ENCODE measurements around the gene VPS52. TPM values are rescaled to one million over a fixed set of nuclear protein-coding genes. Genes with fewer than 3 reads are reported as not detected.

The VPS52 gene
- total RNA-seq, 1 experiment from 2014 or later, result 58.2 TPM

DNA sequence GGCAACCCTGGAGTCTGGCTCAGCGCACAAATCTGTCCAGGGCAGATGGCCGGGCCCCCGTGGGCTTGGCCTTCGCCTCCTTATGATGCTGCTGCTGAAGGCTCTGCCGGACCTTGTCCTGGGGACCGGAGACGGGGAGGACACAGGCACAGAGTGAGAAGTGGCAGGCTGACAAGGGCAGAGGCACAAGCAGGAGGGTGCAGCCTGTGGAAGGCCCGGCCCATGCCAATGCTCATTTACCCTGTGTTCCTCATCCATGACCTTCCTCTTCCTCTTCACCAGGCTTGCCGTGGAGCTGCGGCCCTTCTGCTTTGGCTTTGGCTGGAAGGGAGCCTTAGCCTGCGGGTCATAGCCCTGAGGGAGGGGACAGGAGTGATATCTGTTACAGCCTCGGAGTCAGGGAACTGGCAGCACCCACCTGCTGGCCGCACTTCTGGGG, 7.6 kb upstream of the VPS52 start:
- peaks cover 22% of the 10 kb centered on the region for H3K79me2 ChIP-seq (ENCODE audit: insufficient read depth, low read length)
- no peak overlapping the region for H3K9ac ChIP-seq (ENCODE audit: low read length)
- H3K9me3 ChIP-seq (ENCODE audit: control insufficient read depth in 1 of 2, insufficient read depth in 1 of 2, low read depth in 1 of 2, low read length in 2 of 2), result no peaks in the 10 kb centered on the region
- H3K36me3 ChIP-seq (ENCODE audit: control insufficient read depth in 1 of 2, insufficient read depth in 2 of 2, low read length in 2 of 2), result peaks cover 24 to 49% of the 10 kb centered on the region in 2 experiments; a peak in 3 of 4 replicates
- intact Hi-C loops (cut with micrococcal nuclease), result no loop called here
- RAD21 ChIA-PET (ENCODE audit: low non-redundant PET in 1 of 2, low total read pairs in 2 of 2, uncharacterized antibody in 2 of 2, unreplicated experiment in 2 of 2), result interaction anchor here in 1 of 2 experiments (0.6 kb wide), 1 partner anchor 147 kb away, joined by 3 read pairs; no protein-coding TSS in a partner anchor
- H3K4me2 ChIP-seq (ENCODE audit: low read length), result no peak overlapping the region
- peaks cover 35 to 53% of the 10 kb centered on the region in 2 experiments for H3K4me1 ChIP-seq (ENCODE audit: control insufficient read depth in 1 of 2, insufficient read depth in 2 of 2, low read length in 2 of 2)
- no peak for ATAC-seq
- CTCF ChIA-PET, result interaction anchor here (1.2 to 1.3 kb wide), 2 partner anchors 10 to 128 kb away, joined by 3 to 5 read pairs; partner anchors contain the start of genes PFDN6 and WDR46
- BruUV-seq (replicated peaks), result no TSS peak
- H3K4me3 ChIP-seq (replicated peaks in 1 of 2; ENCODE audit: low read depth in 1 of 2, low read length in 2 of 2), result no peak overlapping the region
- no peak for TF ChIP-seq YY1 (IDR thresholded peaks at IDR 0.05; ENCODE audit: extremely low read depth, insufficient replicate concordance, low read depth, low read length)
- no peak for TF ChIP-seq SP1 (IDR thresholded peaks at IDR 0.05; ENCODE audit: low read depth)
- TF ChIP-seq TCF7L2 (IDR thresholded peaks at IDR 0.05; ENCODE audit: borderline replicate concordance, extremely low read depth, insufficient read depth, insufficient read length), result no peak
- TF ChIP-seq, protein P1, sequence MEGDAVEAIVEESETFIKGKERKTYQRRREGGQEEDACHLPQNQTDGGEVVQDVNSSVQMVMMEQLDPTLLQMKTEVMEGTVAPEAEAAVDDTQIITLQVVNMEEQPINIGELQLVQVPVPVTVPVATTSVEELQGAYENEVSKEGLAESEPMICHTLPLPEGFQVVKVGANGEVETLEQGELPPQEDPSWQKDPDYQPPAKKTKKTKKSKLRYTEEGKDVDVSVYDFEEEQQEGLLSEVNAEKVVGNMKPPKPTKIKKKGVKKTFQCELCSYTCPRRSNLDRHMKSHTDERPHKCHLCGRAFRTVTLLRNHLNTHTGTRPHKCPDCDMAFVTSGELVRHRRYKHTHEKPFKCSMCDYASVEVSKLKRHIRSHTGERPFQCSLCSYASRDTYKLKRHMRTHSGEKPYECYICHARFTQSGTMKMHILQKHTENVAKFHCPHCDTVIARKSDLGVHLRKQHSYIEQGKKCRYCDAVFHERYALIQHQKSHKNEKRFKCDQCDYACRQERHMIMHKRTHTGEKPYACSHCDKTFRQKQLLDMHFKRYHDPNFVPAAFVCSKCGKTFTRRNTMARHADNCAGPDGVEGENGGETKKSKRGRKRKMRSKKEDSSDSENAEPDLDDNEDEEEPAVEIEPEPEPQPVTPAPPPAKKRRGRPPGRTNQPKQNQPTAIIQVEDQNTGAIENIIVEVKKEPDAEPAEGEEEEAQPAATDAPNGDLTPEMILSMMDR (IDR thresholded peaks at IDR 0.05 in 2 of 3, conservative IDR thresholded peaks at IDR 0.05 in 1 of 3; ENCODE audit: borderline replicate concordance in 1 of 3, insufficient read depth in 1 of 3, low read depth in 2 of 3, low read length in 2 of 3), result no peak
- TF ChIP-seq POLR2AphosphoS5 (IDR thresholded peaks at IDR 0.05; ENCODE audit: low read depth, low read length), result no peak
- TF ChIP-seq SIN3A (IDR thresholded peaks at IDR 0.05; ENCODE audit: low read depth), result no peak
- TF ChIP-seq, protein P2, sequence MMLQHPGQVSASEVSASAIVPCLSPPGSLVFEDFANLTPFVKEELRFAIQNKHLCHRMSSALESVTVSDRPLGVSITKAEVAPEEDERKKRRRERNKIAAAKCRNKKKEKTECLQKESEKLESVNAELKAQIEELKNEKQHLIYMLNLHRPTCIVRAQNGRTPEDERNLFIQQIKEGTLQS (IDR thresholded peaks at IDR 0.05), result no peak
- TF ChIP-seq RAD21 (IDR thresholded peaks at IDR 0.05; ENCODE audit: low read depth), result no peak
- TF ChIP-seq, protein P3, sequence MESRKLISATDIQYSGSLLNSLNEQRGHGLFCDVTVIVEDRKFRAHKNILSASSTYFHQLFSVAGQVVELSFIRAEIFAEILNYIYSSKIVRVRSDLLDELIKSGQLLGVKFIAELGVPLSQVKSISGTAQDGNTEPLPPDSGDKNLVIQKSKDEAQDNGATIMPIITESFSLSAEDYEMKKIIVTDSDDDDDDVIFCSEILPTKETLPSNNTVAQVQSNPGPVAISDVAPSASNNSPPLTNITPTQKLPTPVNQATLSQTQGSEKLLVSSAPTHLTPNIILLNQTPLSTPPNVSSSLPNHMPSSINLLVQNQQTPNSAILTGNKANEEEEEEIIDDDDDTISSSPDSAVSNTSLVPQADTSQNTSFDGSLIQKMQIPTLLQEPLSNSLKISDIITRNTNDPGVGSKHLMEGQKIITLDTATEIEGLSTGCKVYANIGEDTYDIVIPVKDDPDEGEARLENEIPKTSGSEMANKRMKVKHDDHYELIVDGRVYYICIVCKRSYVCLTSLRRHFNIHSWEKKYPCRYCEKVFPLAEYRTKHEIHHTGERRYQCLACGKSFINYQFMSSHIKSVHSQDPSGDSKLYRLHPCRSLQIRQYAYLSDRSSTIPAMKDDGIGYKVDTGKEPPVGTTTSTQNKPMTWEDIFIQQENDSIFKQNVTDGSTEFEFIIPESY (IDR thresholded peaks at IDR 0.05; ENCODE audit: extremely low read depth, insufficient replicate concordance, low read length), result no peak
- no peak for TF ChIP-seq ELF1 (IDR thresholded peaks at IDR 0.05; ENCODE audit: borderline replicate concordance, low read depth)
- no peak for TF ChIP-seq SRF (IDR thresholded peaks at IDR 0.05; ENCODE audit: low read depth)
- TF ChIP-seq, protein P4, sequence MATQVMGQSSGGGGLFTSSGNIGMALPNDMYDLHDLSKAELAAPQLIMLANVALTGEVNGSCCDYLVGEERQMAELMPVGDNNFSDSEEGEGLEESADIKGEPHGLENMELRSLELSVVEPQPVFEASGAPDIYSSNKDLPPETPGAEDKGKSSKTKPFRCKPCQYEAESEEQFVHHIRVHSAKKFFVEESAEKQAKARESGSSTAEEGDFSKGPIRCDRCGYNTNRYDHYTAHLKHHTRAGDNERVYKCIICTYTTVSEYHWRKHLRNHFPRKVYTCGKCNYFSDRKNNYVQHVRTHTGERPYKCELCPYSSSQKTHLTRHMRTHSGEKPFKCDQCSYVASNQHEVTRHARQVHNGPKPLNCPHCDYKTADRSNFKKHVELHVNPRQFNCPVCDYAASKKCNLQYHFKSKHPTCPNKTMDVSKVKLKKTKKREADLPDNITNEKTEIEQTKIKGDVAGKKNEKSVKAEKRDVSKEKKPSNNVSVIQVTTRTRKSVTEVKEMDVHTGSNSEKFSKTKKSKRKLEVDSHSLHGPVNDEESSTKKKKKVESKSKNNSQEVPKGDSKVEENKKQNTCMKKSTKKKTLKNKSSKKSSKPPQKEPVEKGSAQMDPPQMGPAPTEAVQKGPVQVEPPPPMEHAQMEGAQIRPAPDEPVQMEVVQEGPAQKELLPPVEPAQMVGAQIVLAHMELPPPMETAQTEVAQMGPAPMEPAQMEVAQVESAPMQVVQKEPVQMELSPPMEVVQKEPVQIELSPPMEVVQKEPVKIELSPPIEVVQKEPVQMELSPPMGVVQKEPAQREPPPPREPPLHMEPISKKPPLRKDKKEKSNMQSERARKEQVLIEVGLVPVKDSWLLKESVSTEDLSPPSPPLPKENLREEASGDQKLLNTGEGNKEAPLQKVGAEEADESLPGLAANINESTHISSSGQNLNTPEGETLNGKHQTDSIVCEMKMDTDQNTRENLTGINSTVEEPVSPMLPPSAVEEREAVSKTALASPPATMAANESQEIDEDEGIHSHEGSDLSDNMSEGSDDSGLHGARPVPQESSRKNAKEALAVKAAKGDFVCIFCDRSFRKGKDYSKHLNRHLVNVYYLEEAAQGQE (IDR thresholded peaks at IDR 0.05; ENCODE audit: low read depth), result no peak
- no peak for TF ChIP-seq POLR2A (IDR thresholded peaks at IDR 0.05; ENCODE audit: borderline replicate concordance, extremely low read depth, insufficient read depth, insufficient read length)
- no peak for TF ChIP-seq CEBPB (IDR thresholded peaks at IDR 0.05; ENCODE audit: low read depth)
- no peak for TF ChIP-seq EGR1 (IDR thresholded peaks at IDR 0.05; ENCODE audit: low read depth)
- TF ChIP-seq ZNF274 (IDR thresholded peaks at IDR 0.05; ENCODE audit: low read depth, low read length), result no peak
- TF ChIP-seq FOSL1 (IDR thresholded peaks at IDR 0.05; ENCODE audit: low read depth), result no peak
- no peak for TF ChIP-seq JUND (IDR thresholded peaks at IDR 0.05)
- TF ChIP-seq CBX3 (IDR thresholded peaks at IDR 0.05; ENCODE audit: low read depth), result no peak
- no peaks in the 10 kb centered on the region for H3K9me2 ChIP-seq (ENCODE audit: insufficient read depth)
- no peaks in the 10 kb centered on the region for H3K27me3 ChIP-seq (ENCODE audit: insufficient read depth, low read length)
- H2AFZ ChIP-seq (ENCODE audit: low read depth, low read length, poor library complexity, severe bottlenecking), result no peak overlapping the region
- peaks cover 11% of the 10 kb centered on the region for H4K20me1 ChIP-seq (ENCODE audit: insufficient read depth)
- no peak for DNase-seq (ENCODE audit: low read depth, low spot score)
- peak overlapping the region; percentile 82; the same call in 1 of the 2 replicates for H3K27ac ChIP-seq (ENCODE audit: low read depth, low read length)
- POLR2A ChIA-PET, result interaction anchor here (1.3 kb wide), 1 partner anchor 39 kb away, joined by 3 read pairs; no protein-coding TSS in a partner anchor

All from HCT116 (cell line).